Testis (tissue), 3 donors: Measurements from ENCODE around the gene INTS11. TPM values are rescaled to one million over a fixed set of nuclear protein-coding genes. Genes with fewer than 3 reads are reported as not detected.

ENCODE experiments used
- DNase-seq: peaks from one replicate; pipeline ENCODE4 v3.0.0-alpha.2; 2019
- H3K27ac ChIP-seq, 2 donors: fragments of 200-600 bp; sonication (generic); one replicate each; pipeline ENCODE4 v1.5.1; 2019
- H3K27me3 ChIP-seq: fragments of 200-600 bp; sonication (generic); one replicate; pipeline ENCODE4 v1.5.1; 2019
- H3K36me3 ChIP-seq: fragments of 200-600 bp; sonication (generic); one replicate; pipeline ENCODE4 v1.5.1; 2017; ENCODE audit warnings: low read depth; ENCODE audit errors: missing control alignments
- H3K4me1 ChIP-seq: fragments of 200-600 bp; sonication (generic); one replicate; pipeline ENCODE4 v1.5.1; 2019
- H3K4me3 ChIP-seq, 2 donors: fragments of 200-600 bp; sonication (generic); one replicate each; pipeline ENCODE4 v1.5.1; 2017 to 2019
- H3K9me3 ChIP-seq: fragments of 200-600 bp; sonication (generic); one replicate; pipeline ENCODE4 v1.5.1; 2017
- CTCF ChIP-seq, 3 experiments: fragments of 450-650 bp in 2 of 3; fragments of 200-600 bp in 1 of 3; sonication (generic) in 1 of 3; IDR thresholded peaks; one replicate each; pipeline ENCODE4 v1.5.1; 2016 to 2019; ENCODE audit warnings: antibody characterized with exemption in 3 of 3, mild to moderate bottlenecking in 2 of 3, moderate library complexity in 1 of 3
- POLR2A ChIP-seq: fragments of 450-650 bp; IDR thresholded peaks from one replicate; pipeline ENCODE4 v1.6.1; 2017; ENCODE audit warnings: antibody characterized with exemption, mild to moderate bottlenecking, moderate library complexity
- WGBS, 2 donors: methylation state at CpG; one replicate each; pipeline ENCODE4 v1.1.5; 2018; 5-methylcytosine and 5-hydroxymethylcytosine counted together
- intact Hi-C: fragments of 100-400 bp; cut with DNase I; formaldehyde crosslinking; loops from one replicate; pipeline ENCODE4 v1.15.1; 2023; ENCODE audit warnings: low total_unique reads
- polyA plus RNA-seq: library from polyadenylated mRNA; stranded (reverse); fragments of 350-450 nt; fragmentation: Illumina TruSeq; extraction: RNeasy Lipid Tissue Mini Kit (QIAGEN cat#74804); gene quantifications from one replicate; pipeline ENCODE4 v1.2.3, GENCODE V29; 2014; ENCODE audit warnings: low read depth, low replicate concordance; ENCODE audit not compliant: insufficient read depth
- total RNA-seq, 2 donors: library from RNA; depleted of rRNA; stranded (reverse); fragments of >200 nt; gene quantifications; one replicate each; pipeline ENCODE4 v1.2.3, GENCODE V29; 2016

Gene INTS11
- total and polyA plus RNA-seq, 3 donors from 2014 or later = 213 to 232 (median 220) TPM

- intact Hi-C loops = no loop called here
- Histone ChIP-seq H3K9me3 (no peaks in the 10 kb centered on the region), H3K4me1 (peaks cover 28% of the 10 kb centered on the region), H3K27me3 (no peaks in the 10 kb centered on the region), H3K4me3 (no peak overlapping the region), H3K36me3 (no peaks in the 10 kb centered on the region), H3K27ac (no peak overlapping the region)
- no peak for DNase-seq
- TF ChIP-seq CTCF (IDR thresholded peaks at IDR 0.05) (no peak), POLR2A (no peak)
- 84 to 86% methylated on average over 9 of the region's 9 CpGs for WGBS, 2 donors
Measured at GRCh38 chr1:1275836-1276235, 48.6 kb downstream of the INTS11 start.

- TF ChIP-seq POLR2A = no peak
- no peak for TF ChIP-seq CTCF (IDR thresholded peaks at IDR 0.05)
- intact Hi-C loops = no loop called here
Measured at GRCh38 chr1:1274931-1275431, 49.5 kb downstream of the INTS11 start.

GRCh38 chr1:1274299-1274930 is 50.0 kb downstream of the INTS11 start:
- H3K4me3 ChIP-seq = peak overlapping the region; percentile 93 to 100
- no peaks in the 10 kb centered on the region for H3K27me3 ChIP-seq
- H3K36me3 ChIP-seq = no peaks in the 10 kb centered on the region
- TF ChIP-seq POLR2A (no peak), CTCF (IDR thresholded peaks at IDR 0.05) (no peak)
- intact Hi-C loops = no loop called here
- H3K4me1 ChIP-seq = peaks cover 36% of the 10 kb centered on the region
- DNase-seq = no peak
- no peaks in the 10 kb centered on the region for H3K9me3 ChIP-seq
- WGBS, 2 donors = 8 to 10% methylated on average over 4 to 31 of the region's 31 CpGs
- H3K27ac ChIP-seq = peak overlapping the region; percentile 84

More at GRCh38 chr1:1274931-1275431, 49.5 kb downstream of the INTS11 start:
- Histone ChIP-seq H3K4me3 (peak overlapping the region in 1 of 2 donors; percentile 93), H3K36me3 (no peaks in the 10 kb centered on the region), H3K9me3 (no peaks in the 10 kb centered on the region), H3K4me1 (peaks cover 36% of the 10 kb centered on the region), H3K27ac (no peak overlapping the region), H3K27me3 (no peaks in the 10 kb centered on the region)
- WGBS, 2 donors = 62 to 81% methylated on average over 11 to 15 of the region's 15 CpGs
- DNase-seq = no peak

- peaks cover 36% of the 10 kb centered on the region for H3K4me1 ChIP-seq
- intact Hi-C loops = no loop called here
- peak within 1 kb of the TSS; percentile 84 for H3K27ac ChIP-seq
- DNase-seq = peak; percentile 96
- no peaks in the 10 kb centered on the region for H3K9me3 ChIP-seq
- no peaks in the 10 kb centered on the region for H3K36me3 ChIP-seq
- TF ChIP-seq POLR2A = peak; percentile 45
- no peak for TF ChIP-seq CTCF (IDR thresholded peaks at IDR 0.05)
- no peaks in the 10 kb centered on the region for H3K27me3 ChIP-seq
- H3K4me3 ChIP-seq = peak within 1 kb of the TSS; percentile 93 to 100
- 0 to 1% methylated on average over 2 to 61 of the region's 105 CpGs for WGBS, 2 donors
Measured at GRCh38 chr1:1273512-1274298, 50.8 kb downstream of the INTS11 start, which contains the start of gene UBE2J2. TSS of gene UBE2J2 (minus strand) at chr1:1273854. CDS start at chr1:1267992, 5,862 bp downstream.
